GM18511 (cell line): Measurements from ENCODE around the gene ADORA2A.

Experiments
- ATAC-seq: cut with Tn5 transposase; IDR thresholded peaks from one replicate; pipeline ENCODE4 v1.9.1; 2021; ENCODE audit warnings: mild to moderate bottlenecking, moderate library complexity; ENCODE audit not compliant: unreplicated experiment

The ADORA2A gene

GRCh38 chr22:24417200-24417599 lies 10.2 kb upstream of the ADORA2A start:
- no peak for ATAC-seq

- ATAC-seq = no peak
Observed at GRCh38 chr22:24417901-24418641, 9.3 kb upstream of the ADORA2A start.

DNA sequence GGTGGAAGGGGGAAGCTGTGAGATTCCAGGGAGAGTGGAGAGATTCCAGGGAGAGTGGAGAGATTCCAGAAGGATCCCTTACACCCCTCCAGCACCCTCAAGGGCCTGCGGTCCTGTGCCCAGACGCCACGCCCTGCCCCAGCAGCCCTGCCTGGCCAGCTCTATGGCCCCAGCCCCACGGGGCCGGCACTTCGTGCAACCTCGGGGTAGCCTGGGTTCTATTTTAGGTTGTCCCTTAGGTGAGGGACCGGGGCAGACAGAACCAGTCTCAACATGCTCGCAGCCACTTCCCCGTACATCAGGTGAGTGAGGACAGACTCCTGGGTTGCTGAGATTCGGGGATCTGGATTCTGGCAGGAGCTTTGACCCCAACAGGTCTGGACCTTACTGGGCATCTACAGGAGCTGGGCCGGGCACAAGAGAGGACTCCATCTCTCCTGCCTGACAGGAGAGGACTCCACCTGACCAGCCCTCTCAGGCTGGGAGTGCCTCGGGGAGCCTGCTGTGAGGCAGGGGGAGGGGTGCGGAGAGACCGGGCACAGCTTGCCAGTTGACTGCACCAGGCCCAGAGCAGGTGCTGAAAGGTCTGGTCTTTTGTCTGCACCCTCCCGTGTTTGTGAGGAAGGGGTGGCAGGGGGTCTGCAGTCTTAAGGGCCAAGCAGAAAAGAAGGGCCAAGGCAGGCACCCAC lies 8.5 kb upstream of the ADORA2A start:
- no peak for ATAC-seq

GRCh38 chr22:24419475-24419850 lies 7.9 kb upstream of the ADORA2A start:
- ATAC-seq = no peak

GRCh38 chr22:24420072-24420976 lies 7.1 kb upstream of the ADORA2A start:
- no peak for ATAC-seq

- no peak for ATAC-seq
Observed at GRCh38 chr22:24420977-24421343, 6.4 kb upstream of the ADORA2A start.

DNA sequence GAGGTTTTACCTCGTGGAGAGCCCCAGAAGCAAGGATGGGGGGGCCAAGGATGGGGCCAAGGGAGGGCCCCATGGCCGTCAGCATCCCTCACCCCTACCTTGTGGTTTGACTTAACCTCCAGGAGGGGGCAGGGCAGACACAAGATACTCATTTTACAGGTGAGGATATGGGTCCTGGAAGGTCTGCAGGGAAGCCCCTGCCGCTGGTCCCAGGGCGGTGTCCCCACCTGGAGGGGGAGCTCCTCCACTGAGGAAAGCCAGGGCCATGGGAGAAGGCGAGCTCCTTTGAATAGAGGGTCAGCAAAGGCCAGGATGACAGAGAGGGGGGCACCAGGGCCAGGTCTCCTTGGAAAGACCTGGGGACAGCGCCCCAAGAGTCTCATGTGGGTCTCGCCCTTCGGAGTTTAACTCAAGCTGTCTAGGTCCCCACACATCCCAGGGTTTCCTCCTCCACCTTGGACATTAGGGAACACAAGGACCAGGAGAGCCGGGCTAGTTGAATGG lies 5.9 kb upstream of the ADORA2A start:
- no peak for ATAC-seq

- ATAC-seq = no peak
Observed at GRCh38 chr22:24422102-24422665, 5.2 kb upstream of the ADORA2A start.

DNA sequence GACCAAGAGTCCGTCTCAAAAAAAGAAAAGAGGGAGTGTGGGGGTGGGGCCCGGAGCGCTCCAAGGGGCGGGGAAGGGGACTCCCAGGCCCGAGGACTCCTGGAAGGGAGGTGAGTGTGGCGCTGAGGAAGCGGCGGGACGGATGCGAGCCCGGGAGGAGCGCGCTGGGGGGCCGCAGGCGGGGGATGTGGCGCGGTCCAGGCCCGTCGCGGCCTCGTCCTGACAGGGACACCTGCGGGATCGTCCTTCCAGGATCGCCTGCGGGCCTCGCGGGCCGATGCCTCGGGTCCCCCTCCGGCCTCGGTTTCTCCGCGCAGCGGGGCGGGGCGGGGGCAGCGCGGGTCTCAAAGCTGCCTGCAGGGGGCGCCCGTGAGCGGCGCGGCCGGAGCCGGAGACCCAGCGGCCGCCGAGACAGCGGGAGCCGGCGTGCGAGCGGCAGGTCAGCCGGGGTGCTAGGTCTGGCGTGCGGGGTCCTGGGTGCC lies 3.8 kb upstream of the ADORA2A start:
- no peak for ATAC-seq

DNA sequence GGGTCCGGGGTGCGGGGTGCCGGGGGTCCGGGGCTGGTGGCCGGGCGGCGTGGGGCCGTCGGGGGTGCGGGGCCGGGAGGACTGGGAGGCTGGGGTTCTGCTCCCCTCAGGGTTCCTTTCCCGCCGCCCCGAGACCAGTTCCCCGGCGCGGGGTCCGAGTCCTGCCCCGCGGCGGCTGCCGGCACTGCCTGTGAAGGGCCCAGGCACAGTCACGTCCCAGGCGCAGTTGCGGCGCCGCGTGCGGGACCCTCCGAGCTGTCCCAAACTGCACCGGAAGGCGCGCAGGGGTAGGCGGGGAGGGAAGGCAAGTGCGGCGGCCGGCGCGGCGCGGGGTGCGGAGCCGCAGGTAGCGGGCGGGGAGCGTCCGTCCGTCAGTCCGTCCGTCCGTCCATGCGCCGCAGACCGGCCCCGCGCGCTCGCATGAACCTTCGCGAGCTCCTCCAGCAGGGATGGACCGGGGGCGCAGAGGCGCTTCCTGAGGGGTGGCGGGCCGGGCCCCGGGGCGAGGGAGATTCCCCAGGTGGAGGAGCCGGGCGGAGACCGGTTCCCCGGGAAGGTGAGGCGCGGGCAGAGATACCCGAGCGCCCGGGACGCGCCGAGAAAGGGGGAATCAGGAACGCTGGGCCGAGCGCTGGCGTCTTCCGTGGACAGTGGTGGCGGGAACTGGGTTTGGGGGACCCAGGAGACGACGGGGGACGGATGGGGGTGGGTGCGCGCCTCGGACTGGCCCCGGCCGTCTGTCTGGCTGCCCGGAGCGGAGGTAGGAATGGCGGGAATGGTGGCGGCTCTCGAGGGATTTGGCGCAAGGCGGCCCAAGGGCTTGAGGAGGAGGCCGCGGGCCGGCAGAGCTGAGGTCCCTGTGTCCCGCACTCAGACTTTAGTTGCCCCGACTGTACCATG lies 3.1 kb upstream of the ADORA2A start:
- ATAC-seq = no peak

- ATAC-seq = no peak
Observed at GRCh38 chr22:24424901-24425775, 2.3 kb upstream of the ADORA2A start.

DNA sequence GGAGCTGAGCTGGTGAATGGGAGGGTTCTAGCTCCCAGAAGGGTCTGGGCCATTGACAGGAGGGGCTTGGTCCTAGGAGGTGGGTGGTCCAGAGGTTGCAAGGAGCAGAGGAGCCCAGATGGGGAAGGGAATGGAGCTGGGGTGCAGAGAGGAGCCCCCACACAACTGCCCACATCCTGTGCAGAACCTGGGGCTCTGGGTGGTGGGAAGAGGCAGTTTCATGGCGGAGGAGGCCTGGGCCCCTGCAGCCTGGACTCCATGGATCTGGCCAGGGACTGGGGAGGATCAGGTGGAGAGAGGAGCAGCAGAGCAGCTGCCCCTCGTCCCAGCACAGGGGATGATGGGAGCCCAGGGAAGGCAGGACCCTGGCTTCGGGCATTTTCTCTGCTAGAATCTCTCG lies 963 bp upstream of the ADORA2A start:
- no peak for ATAC-seq

DNA sequence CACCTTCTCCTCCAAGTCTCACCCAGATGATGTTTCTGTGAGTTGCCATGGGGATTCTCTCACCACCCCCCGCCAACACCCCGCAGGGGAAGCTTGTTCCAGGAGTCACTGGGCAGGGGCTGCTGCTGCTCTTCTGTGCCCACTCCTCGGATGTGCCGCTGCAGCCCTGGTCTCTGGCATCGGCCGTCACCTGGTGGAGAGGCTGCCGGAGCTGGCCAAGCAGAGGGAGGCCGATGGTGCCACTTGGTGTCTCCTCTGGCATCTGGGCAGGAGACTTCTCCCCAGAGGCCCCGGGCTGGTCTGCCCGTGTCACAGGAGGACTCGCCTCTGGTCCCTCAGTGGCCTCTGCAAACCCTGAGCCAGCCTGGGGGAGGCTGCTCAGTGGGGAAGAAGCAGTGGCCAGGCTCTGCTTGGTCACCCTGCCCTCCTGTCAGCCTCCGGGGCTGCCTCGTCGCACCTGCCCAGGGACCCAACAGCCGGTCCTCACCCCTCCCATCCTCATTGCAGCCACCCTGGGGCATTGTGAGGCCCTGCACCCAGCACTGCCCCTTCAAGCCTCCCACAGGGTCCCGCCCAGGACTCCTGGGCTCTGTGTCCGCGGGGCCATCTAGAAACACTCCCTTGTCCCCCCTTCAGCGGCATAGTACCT lies 424 bp upstream of the ADORA2A start:
- ATAC-seq = no peak

- no peak for ATAC-seq
Observed at GRCh38 chr22:24428751-24429410, 1.5 kb downstream of the ADORA2A start.

GRCh38 chr22:24429411-24430365 lies 2.3 kb downstream of the ADORA2A start:
- ATAC-seq = no peak

DNA sequence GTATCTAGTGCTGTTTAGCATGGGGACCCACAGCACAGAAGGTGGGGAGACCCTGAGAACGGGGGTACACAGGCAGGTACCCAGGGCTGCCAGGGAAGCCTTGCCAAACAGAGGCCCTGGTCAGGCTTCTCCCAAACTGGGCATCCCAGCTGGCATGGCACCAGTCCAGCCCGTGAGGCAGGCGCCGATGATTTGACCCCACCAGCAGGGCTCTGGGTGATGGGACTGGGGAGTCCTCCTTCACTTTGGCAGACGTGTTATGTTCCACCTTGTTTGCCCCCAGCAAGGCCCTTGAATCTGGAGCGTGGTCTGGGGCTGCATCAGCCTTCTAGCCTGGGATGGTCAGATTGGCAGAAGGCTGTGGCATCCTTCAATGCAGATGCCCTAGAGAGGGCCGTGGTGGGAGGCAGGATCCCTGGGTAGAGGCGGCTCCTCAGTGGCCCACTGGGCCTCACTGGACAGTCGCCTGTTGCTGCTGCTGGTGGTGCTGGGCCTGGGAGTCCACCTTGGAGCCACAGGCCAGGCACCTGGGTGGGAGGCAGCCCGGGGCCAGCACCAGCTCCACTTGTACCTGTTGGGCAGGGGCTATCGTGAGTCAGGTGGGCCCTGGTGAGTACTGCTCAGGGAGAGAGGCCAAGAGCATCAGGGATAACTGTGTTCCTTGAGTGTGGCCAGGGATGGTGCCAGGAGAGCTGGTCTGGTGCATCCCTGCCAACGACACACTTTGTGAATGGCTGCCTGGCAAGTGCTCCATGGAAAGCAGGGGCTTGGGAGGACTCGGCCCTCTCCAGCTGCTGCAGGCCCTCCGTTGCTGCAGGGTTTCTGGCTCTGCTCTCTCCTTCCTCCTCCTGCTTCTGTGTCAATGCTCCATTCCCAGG lies 3.3 kb downstream of the ADORA2A start:
- no peak for ATAC-seq
